SK-N-SH (cell line): ENCODE measurements around the gene RNF149. TPM values are rescaled to one million over a fixed set of nuclear protein-coding genes. Genes with fewer than 3 reads are reported as not detected.

ENCODE experiments used
- CTCF ChIA-PET: fragments of 300-600, 350-600 bp; formaldehyde crosslinking; extraction: SDS; loops from one replicate; lab custom pipeline; 2021; lab: Yijun Ruan, JAX
- POLR2A ChIA-PET: fragments of 350-600 bp; sonication (Branson Sonifier 250); formaldehyde crosslinking; extraction: SDS; loops from one replicate; lab custom pipeline; 2020; ENCODE audit warnings: antibody characterized with exemption, inconsistent platforms; lab: Yijun Ruan, JAX
- DNase-seq: peaks from one replicate; pipeline ENCODE4 v3.0.0; 2012
- H2AFZ ChIP-seq: fragments of 200-600 bp; sonication (generic); 2 replicates; pipeline ENCODE4 v1.8.1; 2016; ENCODE audit warnings: antibody characterized with exemption, mild to moderate bottlenecking, low read depth
- H3F3A ChIP-seq: fragments of 200-600 bp; sonication (generic); replicated peaks from 2 replicates; pipeline ENCODE3; 2016; ENCODE audit warnings: antibody characterized with exemption, mild to moderate bottlenecking; ENCODE audit not compliant: insufficient read depth
- H3K27ac ChIP-seq, 2 experiments: fragments of 200-500 bp in 1 of 2; fragments of 200-600 bp in 1 of 2; sonication (Bioruptor generic) in 1 of 2; sonication (generic), shearing (Covaris generic) in 1 of 2; 2 replicates each; pipeline versions ENCODE4 v1.5.1 to v1.6.1; 2014 to 2016; ENCODE audit warnings: low read depth in 2 of 2, inconsistent platforms in 1 of 2, low read length in 1 of 2, mild to moderate bottlenecking in 1 of 2, mixed read lengths in 1 of 2
- H3K27me3 ChIP-seq: fragments of 200-600 bp; sonication (generic), shearing (Covaris generic); 2 replicates; pipeline ENCODE4 v1.6.1; 2016; ENCODE audit warnings: mixed run types; ENCODE audit not compliant: insufficient read depth
- H3K36me3 ChIP-seq, 2 experiments: fragments of 200-500 bp in 1 of 2; fragments of 200-600 bp in 1 of 2; sonication (Bioruptor generic) in 1 of 2; sonication (generic) in 1 of 2; replicated peaks in 1 of 2; 2 replicates each; pipeline versions ENCODE3 to v1.5.1; 2014 to 2016; ENCODE audit warnings: low read length in 1 of 2, mild to moderate bottlenecking in 1 of 2; ENCODE audit not compliant: insufficient read depth in 2 of 2, control insufficient read depth in 1 of 2
- H3K4me1 ChIP-seq, 2 experiments: fragments of 200-500 bp in 1 of 2; fragments of 200-600 bp in 1 of 2; sonication (Bioruptor generic) in 1 of 2; sonication (generic), shearing (Covaris generic) in 1 of 2; 2 replicates each; pipeline versions ENCODE4 v1.5.1 to v1.6.1; 2014 to 2016; ENCODE audit warnings: low read depth in 1 of 2, low read length in 1 of 2, mixed run types in 1 of 2; ENCODE audit not compliant: insufficient read depth in 2 of 2, control insufficient read depth in 1 of 2
- H3K4me2 ChIP-seq: fragments of 200-600 bp; sonication (generic), shearing (Covaris generic); 2 replicates; pipeline ENCODE4 v1.6.1; 2017; ENCODE audit warnings: mixed run types
- H3K4me3 ChIP-seq, 2 experiments: fragments of 200-500 bp in 1 of 2; fragments of 200-600 bp in 1 of 2; sonication (Bioruptor generic) in 1 of 2; sonication (generic), shearing (Covaris generic) in 1 of 2; 2 replicates each; pipeline versions ENCODE4 v1.5.1 to v1.8.1; 2014 to 2016; ENCODE audit warnings: low read depth in 2 of 2, inconsistent platforms in 1 of 2, low read length in 1 of 2, mild to moderate bottlenecking in 1 of 2, mixed read lengths in 1 of 2, moderate library complexity in 1 of 2
- H3K79me2 ChIP-seq: fragments of 200-600 bp; sonication (generic); 2 replicates; pipeline ENCODE4 v1.8.1; 2017; ENCODE audit warnings: mild to moderate bottlenecking; ENCODE audit not compliant: insufficient read depth
- H3K9ac ChIP-seq: fragments of 200-600 bp; sonication (generic); 2 replicates; pipeline ENCODE4 v1.6.1; 2017; ENCODE audit warnings: mixed run types
- H3K9me2 ChIP-seq: fragments of 200-600 bp; sonication (generic); 2 replicates; pipeline ENCODE4 v1.6.1; 2017; ENCODE audit warnings: mixed run types
- H3K9me3 ChIP-seq: fragments of 200-600 bp; sonication (generic); 2 replicates; pipeline ENCODE4 v1.6.1; 2017; ENCODE audit warnings: mixed run types, mild to moderate bottlenecking, moderate library complexity
- H4K20me1 ChIP-seq: fragments of 200-600 bp; sonication (generic); 2 replicates; pipeline ENCODE4 v1.6.1; 2017; ENCODE audit warnings: mild to moderate bottlenecking, mixed run types; ENCODE audit not compliant: insufficient read depth
- ELF1 ChIP-seq: IDR thresholded peaks from 2 replicates; pipeline ENCODE4 v1.4.0; 2012
- FOSL2 ChIP-seq: IDR thresholded peaks from 2 replicates; pipeline ENCODE4 v1.4.0; 2012; ENCODE audit warnings: low read depth, mild to moderate bottlenecking, moderate library complexity, borderline replicate concordance
- FOXJ3 ChIP-seq: sonication (generic); formaldehyde crosslinking; IDR thresholded peaks from 2 replicates; pipeline ENCODE4 v1.5.1; 2020; ENCODE audit warnings: mild to moderate bottlenecking, missing genetic modification reagents
- FOXM1 ChIP-seq: IDR thresholded peaks from 2 replicates; pipeline ENCODE4 v1.4.0; 2012; ENCODE audit warnings: low read depth, mild to moderate bottlenecking
- GATA2 ChIP-seq: sonication (generic); formaldehyde crosslinking; IDR thresholded peaks from 2 replicates; pipeline ENCODE4 v1.5.0; 2020; ENCODE audit warnings: mild to moderate bottlenecking, missing genetic modification reagents
- JUND ChIP-seq: IDR thresholded peaks from 2 replicates; pipeline ENCODE4 v1.4.0; 2012
- MEF2A ChIP-seq: IDR thresholded peaks from 2 replicates; pipeline ENCODE4 v1.4.0; 2012; ENCODE audit warnings: low read depth, borderline replicate concordance
- NFIC ChIP-seq: IDR thresholded peaks from 2 replicates; pipeline ENCODE4 v1.4.0; 2012; ENCODE audit warnings: borderline replicate concordance
- NRF1 ChIP-seq: IDR thresholded peaks from 2 replicates; pipeline ENCODE4 v1.6.1; 2012; ENCODE audit warnings: low read depth, mild to moderate bottlenecking, low read length
- POLR2AphosphoS5 ChIP-seq: IDR thresholded peaks from 2 replicates; pipeline ENCODE4 v1.6.1; 2012; ENCODE audit warnings: low read depth, low read length
- REST ChIP-seq: IDR thresholded peaks from 2 replicates; pipeline ENCODE4 v1.6.1; 2012; ENCODE audit warnings: mild to moderate bottlenecking, low read depth, low read length, moderate library complexity
- RFX5 ChIP-seq: IDR thresholded peaks from 2 replicates; pipeline ENCODE4 v1.6.1; 2012; ENCODE audit warnings: mild to moderate bottlenecking, improper control_type of control experiment, low read length
- SIN3A ChIP-seq: IDR thresholded peaks from 2 replicates; pipeline ENCODE4 v1.6.1; 2012; ENCODE audit warnings: low read depth, mild to moderate bottlenecking, low read length, moderate library complexity, borderline replicate concordance
- SMC3 ChIP-seq: IDR thresholded peaks from 2 replicates; pipeline ENCODE4 v1.6.1; 2012; ENCODE audit warnings: low read depth, low read length, improper control_type of control experiment
- USF1 ChIP-seq: IDR thresholded peaks from 2 replicates; pipeline ENCODE4 v1.4.0; 2012; ENCODE audit warnings: low read depth, borderline replicate concordance
- WGBS: methylation state at CpG from one replicate; pipeline ENCODE4 v1.1.6; 2017; ENCODE audit warnings: low lambda C conversion rate; 5-methylcytosine and 5-hydroxymethylcytosine counted together
- polyA plus RNA-seq, 3 experiments: library from polyadenylated mRNA; depleted of rRNA; stranded (reverse); fragments of >200 nt; gene quantifications; 2 replicates each; pipeline ENCODE4 v1.2.3, GENCODE V29; 2012
- TF ChIP-seq, protein P1 (sequence below): fragments of 150-350 bp; IDR thresholded peaks from 2 replicates; pipeline ENCODE4 v1.6.1; 2016; ENCODE audit warnings: mild to moderate bottlenecking, low read depth, low read length
- TF ChIP-seq, protein P2 (sequence below): fragments of 150-350 bp; IDR thresholded peaks from 2 replicates; pipeline ENCODE4 v1.6.1; 2017; ENCODE audit warnings: antibody characterized with exemption, low read length, low read depth, borderline replicate concordance
- TF ChIP-seq, protein P3 (sequence below): IDR thresholded peaks from 2 replicates; pipeline ENCODE4 v1.4.0; 2012; ENCODE audit warnings: low read depth, borderline replicate concordance

Gene RNF149
- polyA plus RNA-seq, 1 of the 3 experiments (the other 2 are of a cell fraction), result 15.3 TPM

DNA sequence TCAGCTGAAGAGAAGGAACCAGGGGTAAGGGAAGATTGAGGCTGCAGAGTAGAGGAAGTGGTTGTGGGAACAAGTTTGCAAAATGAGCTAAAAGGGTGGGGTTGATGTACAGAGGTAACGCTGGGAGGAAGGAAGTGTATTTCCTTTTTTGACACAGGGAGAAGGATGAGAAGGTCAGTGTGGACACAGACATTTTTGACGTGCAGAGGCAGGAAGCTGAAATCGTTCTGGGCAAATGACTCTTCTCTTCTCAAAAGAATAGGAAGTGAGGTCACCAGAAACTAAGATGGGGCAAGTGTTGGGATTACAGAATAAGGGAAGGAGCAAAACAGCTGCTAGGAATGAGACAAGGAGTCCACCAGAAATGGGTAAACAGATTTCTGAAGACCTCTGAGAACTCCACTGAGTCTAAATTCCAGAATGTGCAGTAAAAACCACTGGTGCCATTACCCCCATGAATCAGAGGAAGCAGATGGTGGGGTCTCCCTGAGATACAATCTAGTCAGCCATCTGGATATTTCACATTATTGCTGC is 20.0 kb upstream of the RNF149 start (continued):
- TF ChIP-seq FOSL2 (no peak; the same call in 1 of the 2 replicates), RFX5 (no peak), GATA2 (CRISPR knock-in tag) (no peak), NRF1 (no peak), FOXM1 (no peak), ELF1 (no peak), JUND (peak; percentile 49), FOXJ3 (no peak), SMC3 (no peak), POLR2AphosphoS5 (no peak)
- TF ChIP-seq, protein P1, sequence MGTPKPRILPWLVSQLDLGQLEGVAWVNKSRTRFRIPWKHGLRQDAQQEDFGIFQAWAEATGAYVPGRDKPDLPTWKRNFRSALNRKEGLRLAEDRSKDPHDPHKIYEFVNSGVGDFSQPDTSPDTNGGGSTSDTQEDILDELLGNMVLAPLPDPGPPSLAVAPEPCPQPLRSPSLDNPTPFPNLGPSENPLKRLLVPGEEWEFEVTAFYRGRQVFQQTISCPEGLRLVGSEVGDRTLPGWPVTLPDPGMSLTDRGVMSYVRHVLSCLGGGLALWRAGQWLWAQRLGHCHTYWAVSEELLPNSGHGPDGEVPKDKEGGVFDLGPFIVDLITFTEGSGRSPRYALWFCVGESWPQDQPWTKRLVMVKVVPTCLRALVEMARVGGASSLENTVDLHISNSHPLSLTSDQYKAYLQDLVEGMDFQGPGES, result no peak

DNA sequence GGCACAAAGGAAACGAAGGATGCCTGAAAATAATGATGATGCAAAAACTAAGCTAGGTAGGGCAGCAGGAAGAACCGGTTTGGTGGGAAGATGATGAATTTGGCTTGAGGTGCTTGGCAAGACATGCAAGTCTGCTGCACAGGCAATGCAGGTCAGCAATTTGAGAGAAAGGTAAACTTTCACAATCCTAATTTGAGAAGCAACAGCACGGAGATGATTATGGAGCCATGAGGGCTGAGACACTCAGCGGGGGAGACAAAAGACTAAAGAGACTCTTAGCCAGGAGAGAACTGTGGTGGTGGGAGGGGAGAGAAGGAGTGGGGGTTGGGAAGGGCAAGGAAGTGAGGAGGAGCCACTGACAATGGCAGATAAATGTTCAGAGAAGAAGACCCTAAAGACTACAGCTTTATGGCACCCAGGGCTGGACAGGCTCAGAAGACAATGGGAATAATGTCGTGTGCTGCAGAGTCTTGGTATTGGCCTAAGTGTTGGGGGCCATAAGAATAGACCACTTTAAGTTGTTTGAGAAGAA is 19.4 kb upstream of the RNF149 start:
- Histone ChIP-seq H3K9ac (no peak overlapping the region), H3K4me2 (no peak overlapping the region), H2AFZ (peak overlapping the region; percentile 80), H3K9me2 (no peaks in the 10 kb centered on the region), H3K36me3 (no peaks in the 10 kb centered on the region), H3K4me1 (no peaks in the 10 kb centered on the region; a peak in 1 of 4 replicates), H3K79me2 (no peaks in the 10 kb centered on the region), H3F3A (peaks cover 12% of the 10 kb centered on the region), H4K20me1 (no peaks in the 10 kb centered on the region), H3K27ac (0 out of 4 replicates have a peak overlapping the region, but pooled peaks of 1 of the 2 experiments have one; percentile 17), H3K4me3 (no peak overlapping the region), H3K9me3 (no peaks in the 10 kb centered on the region), H3K27me3 (no peaks in the 10 kb centered on the region)
- DNase-seq, result no peak
- ChIA-PET POLR2A (no interaction called here), CTCF (interaction anchor here (6.5 kb wide), 1 partner anchor 14 kb away, joined by 40 read pairs; no protein-coding TSS in a partner anchor)
- no peak for TF ChIP-seq POLR2AphosphoS5
- TF ChIP-seq ELF1, result no peak
- no peak for TF ChIP-seq REST
- TF ChIP-seq, protein P2, sequence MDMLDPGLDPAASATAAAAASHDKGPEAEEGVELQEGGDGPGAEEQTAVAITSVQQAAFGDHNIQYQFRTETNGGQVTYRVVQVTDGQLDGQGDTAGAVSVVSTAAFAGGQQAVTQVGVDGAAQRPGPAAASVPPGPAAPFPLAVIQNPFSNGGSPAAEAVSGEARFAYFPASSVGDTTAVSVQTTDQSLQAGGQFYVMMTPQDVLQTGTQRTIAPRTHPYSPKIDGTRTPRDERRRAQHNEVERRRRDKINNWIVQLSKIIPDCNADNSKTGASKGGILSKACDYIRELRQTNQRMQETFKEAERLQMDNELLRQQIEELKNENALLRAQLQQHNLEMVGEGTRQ, result no peak
- TF ChIP-seq RFX5, result no peak
- TF ChIP-seq MEF2A, result no peak
- TF ChIP-seq SIN3A, result no peak
- TF ChIP-seq, protein P3, sequence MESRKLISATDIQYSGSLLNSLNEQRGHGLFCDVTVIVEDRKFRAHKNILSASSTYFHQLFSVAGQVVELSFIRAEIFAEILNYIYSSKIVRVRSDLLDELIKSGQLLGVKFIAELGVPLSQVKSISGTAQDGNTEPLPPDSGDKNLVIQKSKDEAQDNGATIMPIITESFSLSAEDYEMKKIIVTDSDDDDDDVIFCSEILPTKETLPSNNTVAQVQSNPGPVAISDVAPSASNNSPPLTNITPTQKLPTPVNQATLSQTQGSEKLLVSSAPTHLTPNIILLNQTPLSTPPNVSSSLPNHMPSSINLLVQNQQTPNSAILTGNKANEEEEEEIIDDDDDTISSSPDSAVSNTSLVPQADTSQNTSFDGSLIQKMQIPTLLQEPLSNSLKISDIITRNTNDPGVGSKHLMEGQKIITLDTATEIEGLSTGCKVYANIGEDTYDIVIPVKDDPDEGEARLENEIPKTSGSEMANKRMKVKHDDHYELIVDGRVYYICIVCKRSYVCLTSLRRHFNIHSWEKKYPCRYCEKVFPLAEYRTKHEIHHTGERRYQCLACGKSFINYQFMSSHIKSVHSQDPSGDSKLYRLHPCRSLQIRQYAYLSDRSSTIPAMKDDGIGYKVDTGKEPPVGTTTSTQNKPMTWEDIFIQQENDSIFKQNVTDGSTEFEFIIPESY, result no peak
- TF ChIP-seq USF1, result no peak
- TF ChIP-seq NFIC, result no peak
- 80% methylated on average over 5 of the region's 5 CpGs for WGBS
